ENCODE data around the gene H2AZ2.

- TF ChIP-seq CTCF (IDR thresholded peaks at IDR 0.05; ENCODE audit: low read length) (no peak), EZH2 (optimal IDR thresholded peaks at IDR 0.05; ENCODE audit: low read depth, low read length) (no peak), EZH2phosphoT487 (IDR thresholded peaks at IDR 0.05; ENCODE audit: low read length) (no peak)
Measured at GRCh38 chr7:44796034-44796503, 51.8 kb downstream of the H2AZ2 start.
